SIG-M5 (cell line): ENCODE data around the gene ACTRT2.

Source experiments
- DNase-seq: peaks from one replicate; lab custom pipeline; 2025; lab: John Stamatoyannopoulos, UW

The ACTRT2 gene

GRCh38 chr1:3003039-3003940 lies 18.0 kb upstream of the ACTRT2 start:
- no peak for DNase-seq

- DNase-seq: no peak
Measured at GRCh38 chr1:3003941-3004270, 17.4 kb upstream of the ACTRT2 start.

GRCh38 chr1:3004285-3005205 lies 16.7 kb upstream of the ACTRT2 start:
- DNase-seq: no peak

DNA sequence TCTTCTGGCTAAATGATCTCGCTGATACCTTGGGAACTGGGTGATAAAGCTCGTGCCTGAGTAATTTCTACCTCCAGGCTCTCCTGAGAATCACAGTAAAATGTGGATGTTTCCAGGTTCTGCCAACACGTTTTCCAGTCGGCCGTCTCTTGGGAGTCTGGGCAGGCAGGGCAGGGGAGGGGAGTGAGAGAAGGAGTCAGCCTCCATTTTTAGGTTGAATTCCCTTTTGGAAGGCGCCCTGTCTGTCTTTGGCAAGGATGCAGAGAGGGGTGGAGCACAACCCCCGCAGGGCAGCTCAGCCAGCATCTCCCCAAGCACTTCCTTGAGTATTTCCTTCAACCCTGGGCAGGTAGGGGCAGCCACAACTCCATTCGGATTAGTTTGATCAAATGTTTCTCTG lies 15.5 kb upstream of the ACTRT2 start:
- DNase-seq: no peak

DNA sequence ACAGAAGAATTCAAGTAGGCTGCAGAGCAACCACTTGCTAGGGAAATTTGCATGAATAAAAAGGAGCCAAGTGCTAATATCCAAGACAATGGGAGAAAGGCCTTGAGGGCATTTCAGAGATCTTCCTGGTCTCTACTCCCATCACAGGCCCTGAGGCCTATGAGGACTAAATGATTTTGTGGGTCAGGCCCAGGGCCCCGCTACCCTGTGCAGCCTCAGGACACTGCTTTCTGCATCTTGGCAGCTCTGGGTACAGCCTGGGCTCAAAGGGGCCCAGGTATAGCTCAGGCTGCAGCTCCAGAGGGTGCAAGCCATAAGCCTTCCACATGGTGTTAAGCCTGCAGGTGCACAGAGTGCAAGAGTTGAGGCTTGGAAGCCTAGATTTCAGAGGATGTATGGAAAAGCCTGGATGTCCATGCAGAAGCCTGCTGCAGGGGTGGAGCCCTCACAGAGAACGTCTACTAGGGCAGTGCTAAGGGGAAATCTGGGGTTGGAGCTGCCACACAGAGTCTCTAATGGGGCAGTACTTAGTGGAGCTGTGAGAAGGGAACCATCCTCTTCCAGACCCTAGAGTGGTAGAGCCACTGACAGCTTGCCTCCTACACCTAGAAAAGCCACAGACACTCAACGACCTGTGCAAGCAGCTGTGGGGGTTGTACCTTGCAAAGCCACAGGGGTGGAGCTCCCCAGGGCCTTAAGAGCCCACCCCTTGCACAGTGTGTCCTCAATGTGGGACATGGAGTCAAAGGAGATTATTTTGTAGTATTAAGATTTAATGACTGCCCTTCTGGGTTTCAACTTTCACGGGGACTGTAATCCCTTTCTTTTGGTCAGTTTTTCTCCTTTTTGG lies 13.7 kb upstream of the ACTRT2 start:
- no peak for DNase-seq

GRCh38 chr1:3009021-3009420 lies 12.2 kb upstream of the ACTRT2 start:
- DNase-seq: no peak

DNA sequence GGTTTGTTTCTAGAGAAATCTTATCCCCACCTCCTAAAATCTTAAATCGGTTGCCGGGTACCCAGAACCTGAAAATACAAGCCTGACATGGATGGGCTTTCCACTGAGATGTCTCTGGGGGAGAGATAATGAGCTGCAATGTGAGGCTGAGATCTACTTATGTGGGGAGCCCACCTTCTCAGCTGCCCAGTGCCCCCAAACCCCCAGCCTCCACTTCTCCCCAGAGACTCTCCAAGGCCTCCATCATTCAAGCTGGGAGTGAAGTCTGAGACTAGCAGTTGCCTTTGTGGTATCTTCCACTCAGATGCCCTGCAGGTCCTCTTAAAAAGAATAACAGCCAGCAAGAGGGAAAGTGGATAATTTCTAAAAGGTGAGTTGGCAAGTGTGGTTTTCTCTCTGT lies 11.7 kb upstream of the ACTRT2 start:
- no peak for DNase-seq

- DNase-seq: no peak
Measured at GRCh38 chr1:3011127-3011526, 10.1 kb upstream of the ACTRT2 start.

GRCh38 chr1:3011631-3012455 lies 9.4 kb upstream of the ACTRT2 start:
- DNase-seq: no peak

DNA sequence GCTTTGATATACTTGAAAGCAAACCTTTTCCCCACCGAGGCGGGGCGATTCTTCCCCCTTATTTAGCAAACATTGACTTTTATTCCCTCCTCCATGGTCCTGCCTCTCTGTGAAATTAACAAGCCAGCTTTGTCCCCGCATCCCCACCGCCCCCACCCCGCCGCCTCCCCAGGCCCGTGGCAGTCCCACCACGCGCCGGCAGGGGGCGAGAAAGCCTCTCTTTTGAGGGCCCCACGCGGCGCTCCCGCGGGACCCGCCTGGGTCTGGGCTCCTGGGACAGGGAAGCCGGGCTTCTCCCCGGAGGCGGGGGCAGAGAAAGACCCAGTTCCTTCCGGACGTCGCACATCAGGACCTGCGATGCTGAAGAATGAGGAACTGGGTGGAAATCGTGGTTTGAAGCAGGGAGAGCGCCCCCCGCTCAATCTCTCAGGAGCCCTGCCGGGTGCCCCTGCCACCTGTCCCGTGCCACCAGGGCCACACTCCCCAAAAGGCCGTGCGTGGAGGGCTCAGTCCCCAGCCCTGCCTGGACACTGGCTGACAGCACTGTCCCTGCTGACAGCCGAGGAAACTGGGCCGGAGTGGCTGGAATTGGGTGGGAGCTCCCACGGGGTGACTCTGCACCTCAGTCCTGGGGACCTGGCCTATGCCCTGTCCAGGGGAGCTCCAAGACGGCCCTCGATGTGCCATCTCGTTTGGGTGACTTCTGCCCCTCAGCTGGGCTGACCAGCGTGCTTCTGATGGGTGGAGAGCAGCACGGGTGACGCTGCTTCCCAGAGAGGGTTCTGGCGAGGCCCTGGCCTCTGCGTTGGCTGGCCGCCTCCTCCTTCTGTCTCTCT lies 8.6 kb upstream of the ACTRT2 start:
- no peak for DNase-seq

DNA sequence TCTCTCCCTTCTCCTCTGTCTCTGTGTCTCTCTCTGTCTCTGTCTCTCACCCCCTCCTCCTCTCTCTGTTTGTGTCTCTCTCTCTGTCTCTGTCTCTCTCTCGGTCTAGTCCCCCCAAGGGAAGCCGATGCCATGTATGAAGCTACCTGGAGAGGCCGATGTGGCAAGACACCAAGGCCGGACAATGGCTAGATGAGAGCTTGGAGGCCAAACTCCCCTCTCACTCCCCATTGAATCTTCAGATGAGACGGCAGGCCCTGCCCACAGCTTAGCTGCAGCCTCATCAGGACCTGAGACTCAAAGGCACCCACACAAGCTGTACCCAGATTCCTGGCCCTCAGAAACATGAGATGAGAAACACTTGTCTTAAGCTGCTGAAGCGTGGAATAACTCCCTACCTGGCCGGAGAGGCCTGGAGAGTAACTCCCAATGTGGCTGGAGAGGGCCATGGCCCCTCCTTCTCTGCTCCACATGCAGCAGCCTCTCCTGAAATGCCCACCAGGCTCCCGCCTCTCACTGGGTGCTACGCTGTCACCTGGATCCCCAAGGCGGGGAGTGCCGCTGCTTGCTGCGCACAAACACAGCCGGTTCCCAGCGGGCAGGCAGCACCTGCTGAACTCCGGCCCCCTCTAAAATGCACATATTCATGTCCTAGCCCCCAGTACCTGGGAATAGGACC lies 7.8 kb upstream of the ACTRT2 start:
- no peak for DNase-seq

GRCh38 chr1:3014050-3014440 lies 7.2 kb upstream of the ACTRT2 start:
- DNase-seq: no peak

GRCh38 chr1:3014443-3015268 lies 6.6 kb upstream of the ACTRT2 start:
- DNase-seq: no peak

GRCh38 chr1:3015269-3015635 lies 6.0 kb upstream of the ACTRT2 start:
- no peak for DNase-seq

GRCh38 chr1:3015744-3016143 lies 5.5 kb upstream of the ACTRT2 start:
- DNase-seq: no peak

DNA sequence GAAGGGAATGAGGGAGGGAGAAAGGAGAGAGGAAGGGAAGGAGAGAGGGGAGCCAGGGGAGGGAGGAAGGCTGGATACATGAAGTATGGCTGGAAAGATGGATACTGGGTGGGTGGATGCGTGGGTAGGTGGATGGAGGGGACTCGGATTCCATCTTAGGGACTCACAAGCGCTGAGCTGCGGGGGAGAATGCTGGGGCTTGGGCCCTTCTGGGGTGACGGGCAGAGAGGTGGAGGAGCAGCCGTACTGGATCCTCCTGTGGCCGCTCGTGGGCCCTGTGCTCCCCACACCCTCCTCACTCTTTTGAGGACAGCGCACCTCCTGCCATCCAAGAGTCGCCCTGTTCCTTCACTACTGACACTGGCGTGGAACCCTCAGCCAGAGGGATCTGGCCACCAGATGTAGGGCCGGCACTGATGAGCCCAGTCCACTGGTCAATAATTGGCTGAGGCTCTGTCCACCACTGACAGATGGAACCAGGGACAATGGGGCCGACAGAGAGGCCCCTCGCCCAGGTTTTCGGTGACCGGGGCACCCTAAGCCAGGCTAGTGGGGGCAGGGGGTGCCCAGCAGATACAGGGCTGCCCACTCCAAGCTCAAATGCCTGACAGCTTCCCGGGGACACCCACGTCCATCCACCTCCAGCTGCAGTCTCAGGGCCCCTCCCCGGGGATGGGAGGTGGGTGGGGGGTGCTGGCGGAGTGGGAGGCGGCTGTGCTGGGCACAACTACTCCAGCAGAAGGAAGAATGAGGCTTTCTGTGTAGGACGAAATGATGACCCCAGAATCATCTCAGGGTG lies 4.4 kb upstream of the ACTRT2 start:
- no peak for DNase-seq

DNA sequence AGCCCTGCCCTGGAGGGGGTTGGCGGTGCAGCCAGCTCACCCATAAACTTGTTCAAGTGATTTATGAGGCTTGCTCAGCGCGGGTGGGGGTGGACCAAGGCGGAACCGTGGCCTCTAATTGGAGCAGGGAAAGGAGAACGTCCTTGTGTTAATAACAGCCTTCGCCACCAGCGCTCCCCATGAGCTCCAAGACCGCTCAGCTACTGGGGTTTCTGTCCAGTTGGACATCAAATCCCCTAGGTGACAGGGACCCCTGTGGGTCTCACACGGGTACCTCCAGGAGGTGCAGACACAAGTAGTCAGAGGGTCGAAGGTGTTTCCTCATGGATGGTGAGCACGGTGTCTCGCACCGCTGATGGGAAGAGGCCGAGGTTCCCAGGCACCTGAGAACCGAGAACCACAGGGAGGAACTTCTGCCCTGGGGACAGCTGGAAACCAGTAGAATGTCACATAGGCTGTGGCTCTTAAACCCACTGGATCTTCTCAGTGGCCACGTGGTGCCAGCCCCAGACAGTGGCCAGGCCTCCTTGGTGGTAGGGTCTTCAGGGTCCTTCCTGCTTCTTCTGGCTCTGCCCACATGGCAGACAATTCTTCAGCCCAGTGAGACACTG lies 3.7 kb upstream of the ACTRT2 start:
- no peak for DNase-seq

DNA sequence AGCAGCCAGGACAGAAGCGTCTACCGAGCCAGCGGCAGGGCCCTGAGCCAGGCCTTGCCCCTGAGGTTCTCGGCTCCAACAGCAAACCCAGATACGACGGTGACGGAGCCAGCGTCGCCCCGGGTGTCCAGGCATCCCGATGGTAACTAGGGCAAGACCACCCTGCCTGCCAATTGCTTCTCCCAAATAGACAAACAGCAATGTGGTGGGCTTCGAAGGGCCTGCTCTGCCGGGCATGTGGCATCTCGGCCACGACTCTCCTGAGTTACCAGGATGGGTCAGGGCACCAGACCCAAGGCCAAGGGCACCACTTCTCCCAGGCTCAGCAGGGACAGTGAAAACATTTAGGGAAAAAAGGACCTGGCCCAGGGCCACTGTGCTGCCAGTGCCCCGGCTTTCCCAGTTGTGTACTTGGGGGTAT lies 3.2 kb upstream of the ACTRT2 start:
- no peak for DNase-seq
